ENCODE data around the gene TACR2. TPM values are rescaled to one million over a fixed set of nuclear protein-coding genes. Genes with fewer than 3 reads are reported as not detected.

The TACR2 gene
- polyA plus RNA-seq, 3 donors = 0.19 to 0.23 (median 0.20) TPM

DNA sequence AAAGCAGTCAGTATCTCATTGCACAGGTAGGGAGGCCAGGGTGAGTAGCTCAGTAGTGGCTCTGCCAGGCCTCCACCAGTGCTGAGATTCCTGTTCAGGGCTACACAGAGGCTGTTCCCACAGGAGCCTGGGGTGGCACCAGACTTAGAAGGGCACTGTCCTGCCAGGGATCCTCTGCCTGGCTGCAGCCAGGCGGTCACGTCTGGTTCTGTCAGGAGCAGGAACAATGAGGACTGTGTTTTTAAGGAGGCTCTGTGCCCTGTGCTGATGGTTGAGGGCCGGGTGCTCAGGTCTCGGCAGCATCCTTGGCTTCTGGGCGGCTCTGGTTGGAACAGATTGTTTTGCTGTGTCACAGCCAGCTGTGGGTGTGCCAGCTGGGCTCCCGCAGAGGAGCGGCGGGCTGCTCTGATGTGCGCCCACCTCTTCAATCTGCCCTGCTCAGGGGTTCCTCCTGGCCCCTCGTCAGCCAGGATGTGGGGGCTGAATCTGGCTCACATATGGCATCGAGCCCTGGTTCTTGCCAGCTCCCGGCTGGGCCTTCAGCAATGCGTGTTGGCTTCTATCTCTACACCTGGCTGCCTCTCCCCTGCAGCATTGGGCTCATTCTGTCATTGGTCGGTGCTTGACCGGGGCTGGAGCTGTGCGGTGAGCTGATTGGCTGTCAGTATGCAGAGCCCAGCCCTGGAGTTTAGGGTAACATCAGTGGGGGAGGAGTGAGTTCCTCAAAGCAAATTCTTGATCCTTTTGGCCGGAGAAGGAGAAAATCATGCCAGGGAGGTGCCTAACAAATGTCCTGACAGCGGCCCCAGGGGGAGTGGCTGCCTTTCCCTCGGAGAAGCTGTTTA, 41.2 kb downstream of the TACR2 start:
- Mint-ChIP-seq H3K36me3 (peaks cover 87 to 96% of the 10 kb centered on the region in 2 donors), H3K9me3 (no peaks in the 10 kb centered on the region), H3K27me3 (ENCODE audit: low read depth in 3 of 3) (peaks cover 0 to 4% (median 0%) of the 10 kb centered on the region in 3 donors), H3K4me1 (no peaks in the 10 kb centered on the region), H3K27ac (peak overlapping the region in 4 of 7 donors; percentile 10 to 62 (median 54)), H3K4me3 (no peak overlapping the region)
- H3K27me3 ChIP-seq (ENCODE audit: control insufficient read depth in 2 of 2, insufficient read depth in 2 of 2, low read length in 2 of 2) = no peaks in the 10 kb centered on the region
- H3K9ac ChIP-seq (ENCODE audit: insufficient read depth, low read length, poor library complexity, severe bottlenecking) = no peak overlapping the region
- no peak overlapping the region for H3K4me2 ChIP-seq (replicated peaks; ENCODE audit: extremely low read depth, low read length, poor library complexity, severe bottlenecking)
- H4K20me1 ChIP-seq (ENCODE audit: insufficient read depth, low read length) = peaks cover 90% of the 10 kb centered on the region
- no peaks in the 10 kb centered on the region for H3K4me1 ChIP-seq (ENCODE audit: control insufficient read depth in 1 of 2, insufficient read depth in 2 of 2, low read length in 2 of 2)
- H3K9me3 ChIP-seq (replicated peaks in 1 of 2; ENCODE audit: control insufficient read depth in 1 of 2, insufficient read depth in 1 of 2, low read length in 2 of 2) = no peaks in the 10 kb centered on the region
- H3K27ac ChIP-seq (ENCODE audit: low read depth in 1 of 2, low read length in 2 of 2) = peak overlapping the region in 1 of 2 donors; percentile 53
- no peak overlapping the region for H2AFZ ChIP-seq (ENCODE audit: insufficient read depth, low read depth, low read length, poor library complexity, severe bottlenecking)
- no peak overlapping the region for H3K4me3 ChIP-seq (replicated peaks in 1 of 3; ENCODE audit: low read depth in 2 of 3, low read length in 3 of 3)
- H3K36me3 ChIP-seq (replicated peaks in 1 of 2; ENCODE audit: control insufficient read depth in 1 of 2, insufficient read depth in 2 of 2, low read length in 2 of 2) = peaks cover 81 to 100% of the 10 kb centered on the region in 2 donors
- H3K79me2 ChIP-seq (ENCODE audit: insufficient read depth, low read length) = peaks cover 37% of the 10 kb centered on the region
- intact Hi-C loops (cut with micrococcal nuclease) = no loop called here
- TF ChIP-seq, protein P1, sequence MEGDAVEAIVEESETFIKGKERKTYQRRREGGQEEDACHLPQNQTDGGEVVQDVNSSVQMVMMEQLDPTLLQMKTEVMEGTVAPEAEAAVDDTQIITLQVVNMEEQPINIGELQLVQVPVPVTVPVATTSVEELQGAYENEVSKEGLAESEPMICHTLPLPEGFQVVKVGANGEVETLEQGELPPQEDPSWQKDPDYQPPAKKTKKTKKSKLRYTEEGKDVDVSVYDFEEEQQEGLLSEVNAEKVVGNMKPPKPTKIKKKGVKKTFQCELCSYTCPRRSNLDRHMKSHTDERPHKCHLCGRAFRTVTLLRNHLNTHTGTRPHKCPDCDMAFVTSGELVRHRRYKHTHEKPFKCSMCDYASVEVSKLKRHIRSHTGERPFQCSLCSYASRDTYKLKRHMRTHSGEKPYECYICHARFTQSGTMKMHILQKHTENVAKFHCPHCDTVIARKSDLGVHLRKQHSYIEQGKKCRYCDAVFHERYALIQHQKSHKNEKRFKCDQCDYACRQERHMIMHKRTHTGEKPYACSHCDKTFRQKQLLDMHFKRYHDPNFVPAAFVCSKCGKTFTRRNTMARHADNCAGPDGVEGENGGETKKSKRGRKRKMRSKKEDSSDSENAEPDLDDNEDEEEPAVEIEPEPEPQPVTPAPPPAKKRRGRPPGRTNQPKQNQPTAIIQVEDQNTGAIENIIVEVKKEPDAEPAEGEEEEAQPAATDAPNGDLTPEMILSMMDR (IDR thresholded peaks at IDR 0.05) = no peak
- WGBS (ENCODE audit: insufficient coverage) = 44% methylated on average over 15 of the region's 19 CpGs
- no peak for DNase-seq

- Histone ChIP-seq H3K4me3 (replicated peaks in 1 of 3; ENCODE audit: low read depth in 2 of 3, low read length in 3 of 3) (no peak overlapping the region), H2AFZ (ENCODE audit: insufficient read depth, low read depth, low read length, poor library complexity, severe bottlenecking) (no peak overlapping the region), H3K79me2 (ENCODE audit: insufficient read depth, low read length) (peaks cover 41% of the 10 kb centered on the region), H3K9ac (ENCODE audit: insufficient read depth, low read length, poor library complexity, severe bottlenecking) (no peak overlapping the region), H3K27ac (ENCODE audit: low read depth in 1 of 2, low read length in 2 of 2) (peak overlapping the region in 1 of 2 donors; percentile 53), H3K4me1 (ENCODE audit: control insufficient read depth in 1 of 2, insufficient read depth in 2 of 2, low read length in 2 of 2) (no peaks in the 10 kb centered on the region), H4K20me1 (ENCODE audit: insufficient read depth, low read length) (peaks cover 90% of the 10 kb centered on the region), H3K4me2 (replicated peaks; ENCODE audit: extremely low read depth, low read length, poor library complexity, severe bottlenecking) (no peak overlapping the region), H3K9me3 (replicated peaks in 1 of 2; ENCODE audit: control insufficient read depth in 1 of 2, insufficient read depth in 1 of 2, low read length in 2 of 2) (no peaks in the 10 kb centered on the region), H3K36me3 (replicated peaks in 1 of 2; ENCODE audit: control insufficient read depth in 1 of 2, insufficient read depth in 2 of 2, low read length in 2 of 2) (peaks cover 81 to 100% of the 10 kb centered on the region in 2 donors), H3K27me3 (ENCODE audit: control insufficient read depth in 2 of 2, insufficient read depth in 2 of 2, low read length in 2 of 2) (no peaks in the 10 kb centered on the region)
- Mint-ChIP-seq H3K4me1 (no peaks in the 10 kb centered on the region), H3K27me3 (ENCODE audit: low read depth in 3 of 3) (peaks cover 0 to 4% (median 0%) of the 10 kb centered on the region in 3 donors), H3K9me3 (no peaks in the 10 kb centered on the region), H3K36me3 (peaks cover 87 to 96% of the 10 kb centered on the region in 2 donors), H3K27ac (peak overlapping the region in 3 of 7 donors; percentile 11 to 32 (median 15)), H3K4me3 (no peak overlapping the region)
- TF ChIP-seq, protein P1 (IDR thresholded peaks at IDR 0.05) = no peak
- intact Hi-C loops (cut with micrococcal nuclease) = no loop called here
- WGBS (ENCODE audit: insufficient coverage) = 100% methylated on average over 1 of the region's 2 CpGs
- no peak for DNase-seq
Measured at GRCh38 chr10:69374931-69375306, 41.8 kb downstream of the TACR2 start.
